GM12878 (cell line): ENCODE measurements around the gene NFKBIE. TPM values are rescaled to one million over a fixed set of nuclear protein-coding genes. Genes with fewer than 3 reads are reported as not detected.
A peak's percentile ranks its signal among the peaks of the same experiment; 100 is the strongest.

Source experiments
- ATF2 ChIP-seq: IDR thresholded peaks from 2 replicates; pipeline ENCODE4 v1.6.1; 2012; ENCODE audit warnings: low read length, inconsistent platforms
- BMI1 ChIP-seq: fragments of 450-650 bp; IDR thresholded peaks from 2 replicates; pipeline ENCODE4 v1.6.1; 2016; ENCODE audit warnings: mild to moderate bottlenecking, moderate library complexity, borderline replicate concordance
- CHD2 ChIP-seq: IDR thresholded peaks from 2 replicates; pipeline ENCODE4 v1.6.1; 2011; ENCODE audit warnings: low read depth, low read length, improper control_type of control experiment, borderline replicate concordance
- EGR1 ChIP-seq, 2 experiments: IDR thresholded peaks; 1 replicate in 1 of 2; 2 replicates in 1 of 2; pipeline ENCODE4 v1.6.1; 2011 to 2012; ENCODE audit warnings: low read depth in 2 of 2, low read length in 2 of 2, borderline replicate concordance in 1 of 2, mild to moderate bottlenecking in 1 of 2, moderate library complexity in 1 of 2
- KDM1A ChIP-seq: fragments of 200-600 bp; sonication (generic); IDR thresholded peaks from 2 replicates; pipeline ENCODE4 v1.6.1; 2016; ENCODE audit warnings: borderline replicate concordance
- KLF5 ChIP-seq: fragments of 450-650 bp; IDR thresholded peaks from 2 replicates; pipeline ENCODE4 v1.6.1; 2014; ENCODE audit warnings: mild to moderate bottlenecking; ENCODE audit not compliant: partially characterized antibody
- MXI1 ChIP-seq: fragments of 150-350 bp; IDR thresholded peaks from 2 replicates; pipeline ENCODE4 v1.6.1; 2011; ENCODE audit warnings: low read depth, mild to moderate bottlenecking, inconsistent platforms, low read length, improper control_type of control experiment
- NR2C1 ChIP-seq: fragments of 450-650 bp; IDR thresholded peaks from 2 replicates; pipeline ENCODE4 v1.6.1; 2017; ENCODE audit warnings: antibody characterized with exemption, mild to moderate bottlenecking, moderate library complexity
- PAX5 ChIP-seq: IDR thresholded peaks from 2 replicates; pipeline ENCODE4 v1.6.1; 2011; ENCODE audit warnings: low read depth, low read length, borderline replicate concordance
- PKNOX1 ChIP-seq: fragments of 450-650 bp; IDR thresholded peaks from 2 replicates; pipeline ENCODE4 v1.6.1; 2016; ENCODE audit warnings: mild to moderate bottlenecking
- STAT1 ChIP-seq: fragments of 450-650 bp; conservative IDR thresholded peaks from 2 replicates; pipeline ENCODE4 v1.6.1; 2014; ENCODE audit warnings: antibody characterized with exemption, mild to moderate bottlenecking
- TCF12 ChIP-seq: IDR thresholded peaks from 2 replicates; pipeline ENCODE4 v1.6.1; 2011; ENCODE audit warnings: low read depth, mild to moderate bottlenecking, low read length
- ZBED1 ChIP-seq: IDR thresholded peaks from 2 replicates; pipeline ENCODE4 v1.6.1; 2016; ENCODE audit warnings: borderline replicate concordance
- ZBTB4 ChIP-seq: fragments of 450-650 bp; formaldehyde crosslinking; IDR thresholded peaks from 2 replicates; pipeline ENCODE4 v1.4.0; 2022; ENCODE audit warnings: mild to moderate bottlenecking, moderate library complexity
- ZNF217 ChIP-seq: fragments of 450-650 bp; IDR thresholded peaks from 2 replicates; pipeline ENCODE4 v1.6.1; 2017; ENCODE audit warnings: antibody characterized with exemption, mild to moderate bottlenecking
- ZNF24 ChIP-seq: fragments of 450-650 bp; IDR thresholded peaks from 2 replicates; pipeline ENCODE4 v1.6.1; 2017; ENCODE audit warnings: antibody characterized with exemption, mild to moderate bottlenecking
- ZSCAN29 ChIP-seq: fragments of 450-650 bp; IDR thresholded peaks from 2 replicates; pipeline ENCODE4 v1.6.1; 2017; ENCODE audit warnings: mild to moderate bottlenecking, moderate library complexity
- polyA plus RNA-seq, 11 experiments: library from polyadenylated mRNA; depleted of rRNA in 4 of 11; unstranded in 6 of 11; stranded (reverse) in 5 of 11; fragments of >200 nt; fragmentation: Nextera tagmentation in 4 of 11; fragmentation: Illumina TruSeq in 1 of 11; extraction: Ambion mirVana in 4 of 11; extraction: Trizol in 1 of 11; gene quantifications; 1 replicate in 1 of 11; 2 replicates in 10 of 11; pipeline versions ENCODE4 v1.2.1 to v1.2.3, GENCODE V29; 2011 to 2016; ENCODE audit warnings: inconsistent platforms in 2 of 11, missing spikeins in 2 of 11, low read depth in 1 of 11
- total RNA-seq, 4 experiments: library from RNA; depleted of rRNA in 3 of 4; stranded (reverse); fragments of >200 nt in 3 of 4; fragmentation: Illumina TruSeq in 1 of 4; extraction: Trizol in 1 of 4; gene quantifications; 2 replicates each; pipeline versions ENCODE4 v1.2.1 to v1.2.3, GENCODE V29; 2013 to 2021
- TF ChIP-seq, protein P1 (sequence below): fragments of 150-350 bp; IDR thresholded peaks from 2 replicates; pipeline ENCODE4 v1.6.1; 2014; ENCODE audit warnings: mild to moderate bottlenecking, low read depth, low read length
- TF ChIP-seq, protein P2 (sequence below): fragments of 450-650 bp; IDR thresholded peaks from 2 replicates; pipeline ENCODE4 v1.6.1; 2016; ENCODE audit warnings: mild to moderate bottlenecking
- TF ChIP-seq, protein P3 (sequence below): IDR thresholded peaks from 2 replicates; pipeline ENCODE4 v1.6.1; 2012; ENCODE audit warnings: low read depth, low read length, improper control_type of control experiment

The NFKBIE gene
- total and polyA plus RNA-seq, 10 of the 15 experiments (the other 5 are each of a cell fraction or from before 2014, with no cell fraction given): 10.4 to 106 (median 38.8) TPM

GRCh38 chr6:44312901-44313788 lies 47.8 kb upstream of the NFKBIE start, which contains the start of gene AARS2 (continued):
- peak; percentile 94 for TF ChIP-seq MXI1
- TF ChIP-seq KLF5: peak; percentile 80
- peak in 1 of 2 experiments; percentile 95; a peak in 2 of 3 replicates for TF ChIP-seq EGR1 (IDR thresholded peaks at IDR 0.05; ENCODE audit: borderline replicate concordance in 1 of 2, low read depth in 2 of 2, low read length in 2 of 2)
- TF ChIP-seq, protein P1, sequence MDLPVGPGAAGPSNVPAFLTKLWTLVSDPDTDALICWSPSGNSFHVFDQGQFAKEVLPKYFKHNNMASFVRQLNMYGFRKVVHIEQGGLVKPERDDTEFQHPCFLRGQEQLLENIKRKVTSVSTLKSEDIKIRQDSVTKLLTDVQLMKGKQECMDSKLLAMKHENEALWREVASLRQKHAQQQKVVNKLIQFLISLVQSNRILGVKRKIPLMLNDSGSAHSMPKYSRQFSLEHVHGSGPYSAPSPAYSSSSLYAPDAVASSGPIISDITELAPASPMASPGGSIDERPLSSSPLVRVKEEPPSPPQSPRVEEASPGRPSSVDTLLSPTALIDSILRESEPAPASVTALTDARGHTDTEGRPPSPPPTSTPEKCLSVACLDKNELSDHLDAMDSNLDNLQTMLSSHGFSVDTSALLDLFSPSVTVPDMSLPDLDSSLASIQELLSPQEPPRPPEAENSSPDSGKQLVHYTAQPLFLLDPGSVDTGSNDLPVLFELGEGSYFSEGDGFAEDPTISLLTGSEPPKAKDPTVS: peak; percentile 81; the same call in 1 of the 2 replicates
- TF ChIP-seq, protein P2, sequence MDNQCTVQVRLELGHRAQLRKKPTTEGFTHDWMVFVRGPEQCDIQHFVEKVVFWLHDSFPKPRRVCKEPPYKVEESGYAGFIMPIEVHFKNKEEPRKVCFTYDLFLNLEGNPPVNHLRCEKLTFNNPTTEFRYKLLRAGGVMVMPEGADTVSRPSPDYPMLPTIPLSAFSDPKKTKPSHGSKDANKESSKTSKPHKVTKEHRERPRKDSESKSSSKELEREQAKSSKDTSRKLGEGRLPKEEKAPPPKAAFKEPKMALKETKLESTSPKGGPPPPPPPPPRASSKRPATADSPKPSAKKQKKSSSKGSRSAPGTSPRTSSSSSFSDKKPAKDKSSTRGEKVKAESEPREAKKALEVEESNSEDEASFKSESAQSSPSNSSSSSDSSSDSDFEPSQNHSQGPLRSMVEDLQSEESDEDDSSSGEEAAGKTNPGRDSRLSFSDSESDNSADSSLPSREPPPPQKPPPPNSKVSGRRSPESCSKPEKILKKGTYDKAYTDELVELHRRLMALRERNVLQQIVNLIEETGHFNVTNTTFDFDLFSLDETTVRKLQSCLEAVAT: no peak
- TF ChIP-seq PAX5: peak; percentile 74; the same call in 1 of the 2 replicates
- TF ChIP-seq ZBTB4 (CRISPR knock-in tag): no peak
- no peak for TF ChIP-seq KDM1A
- peak; percentile 63 for TF ChIP-seq NR2C1
- no peak for TF ChIP-seq ATF2
- peak; percentile 57; the same call in 1 of the 2 replicates for TF ChIP-seq CHD2
- 0 out of 2 replicates have a peak, but pooled peaks have one; percentile 44 for TF ChIP-seq ZSCAN29
- peak; percentile 53; the same call in 1 of the 2 replicates for TF ChIP-seq ZBED1
- TF ChIP-seq PKNOX1: peak; percentile 46; the same call in 1 of the 2 replicates
- peak; percentile 95 for TF ChIP-seq ZNF217
- peak; percentile 85 for TF ChIP-seq TCF12
- TF ChIP-seq ZNF24: peak; percentile 81
- TF ChIP-seq STAT1: peak; percentile 80; the same call in 1 of the 2 replicates
- TF ChIP-seq, protein P3, sequence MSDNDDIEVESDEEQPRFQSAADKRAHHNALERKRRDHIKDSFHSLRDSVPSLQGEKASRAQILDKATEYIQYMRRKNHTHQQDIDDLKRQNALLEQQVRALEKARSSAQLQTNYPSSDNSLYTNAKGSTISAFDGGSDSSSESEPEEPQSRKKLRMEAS: peak; percentile 78
- peak; percentile 79; the same call in 1 of the 2 replicates for TF ChIP-seq BMI1
